HG03135 (cell line): ENCODE measurements around the gene POU3F4.

Experiments
- ATAC-seq: cut with Tn5 transposase; IDR thresholded peaks from one replicate; pipeline ENCODE4 v1.9.1; 2021; ENCODE audit warnings: mild to moderate bottlenecking, moderate library complexity; ENCODE audit not compliant: unreplicated experiment

The POU3F4 gene

GRCh38 chrX:83508006-83508405, at the start of gene POU3F4:
TSS of gene POU3F4 (plus strand) at chrX:83508290. CDS start at chrX:83508325, 35 bp downstream.
- ATAC-seq, result no peak

- peak; percentile 93 for ATAC-seq
Measured at GRCh38 chrX:83469551-83469950, 38.5 kb upstream of the POU3F4 start.

DNA sequence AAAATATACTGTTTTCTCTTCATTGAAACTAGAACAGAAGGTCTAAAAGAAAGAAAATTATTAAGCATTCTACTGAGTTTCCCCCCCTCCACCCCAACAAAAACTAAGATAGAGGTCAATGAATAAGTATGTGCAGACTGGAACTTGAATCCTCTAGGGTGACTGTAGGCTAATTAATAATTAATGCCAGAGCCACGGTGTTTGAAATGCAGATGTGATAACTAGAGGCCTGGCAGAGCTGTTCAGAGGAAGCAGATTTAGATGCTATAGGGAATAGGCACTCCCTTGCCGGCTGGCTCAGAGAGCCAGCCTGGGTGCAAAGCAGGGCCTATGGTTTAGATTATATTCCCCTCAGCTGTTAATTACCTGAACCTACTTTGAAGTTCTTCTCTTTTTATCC, 12.2 kb upstream of the POU3F4 start:
- ATAC-seq, result no peak

DNA sequence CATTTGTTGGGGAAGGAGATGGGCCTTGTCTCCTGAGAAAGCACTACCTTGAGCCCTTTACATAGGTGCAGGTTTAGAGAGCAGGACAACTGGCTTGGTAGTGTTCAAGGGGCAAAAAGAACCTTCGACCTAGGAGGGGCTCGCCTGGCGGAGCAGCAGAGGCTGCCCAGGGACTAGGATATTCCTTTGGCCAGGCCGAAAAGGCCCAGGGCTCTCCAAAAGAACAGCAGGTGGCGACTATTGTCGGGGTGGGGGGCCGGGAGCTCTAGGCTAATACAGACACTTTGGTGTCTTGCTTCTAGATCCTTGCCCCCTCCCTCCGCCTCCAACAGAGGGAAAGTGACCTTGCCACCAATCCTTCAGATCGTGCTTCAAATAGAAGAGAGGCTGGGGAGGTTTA, 7.1 kb upstream of the POU3F4 start:
- ATAC-seq, result no peak

- no peak for ATAC-seq
Measured at GRCh38 chrX:83501530-83501929, 6.6 kb upstream of the POU3F4 start.

- ATAC-seq, result no peak
Measured at GRCh38 chrX:83504721-83505479, 3.2 kb upstream of the POU3F4 start.

GRCh38 chrX:83508526-83509253, 600 bp downstream of the POU3F4 start:
- ATAC-seq, result no peak

DNA sequence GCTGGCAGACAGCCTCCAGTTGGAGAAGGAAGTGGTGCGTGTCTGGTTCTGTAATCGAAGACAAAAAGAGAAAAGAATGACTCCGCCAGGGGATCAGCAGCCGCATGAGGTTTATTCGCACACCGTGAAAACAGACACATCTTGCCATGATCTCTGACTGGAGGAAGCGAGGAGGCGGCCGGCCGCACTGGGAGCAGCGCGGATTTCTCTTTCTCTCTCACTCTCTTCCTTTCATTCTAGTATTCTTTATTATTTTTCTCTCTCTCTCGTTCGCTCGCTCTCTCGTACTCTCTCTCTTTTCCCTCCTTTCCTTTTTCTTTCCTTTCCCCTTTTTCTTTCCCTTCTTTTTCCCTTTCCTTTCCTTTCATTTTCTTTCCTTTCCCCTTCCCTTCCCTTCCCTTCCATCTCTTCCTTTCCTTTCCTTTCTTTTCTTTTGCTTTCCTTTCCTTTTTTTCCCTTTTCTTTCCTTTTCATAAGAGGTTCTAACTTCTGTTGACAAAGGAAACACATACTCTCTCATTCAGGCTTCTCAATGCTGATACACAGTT, 1.2 kb downstream of the POU3F4 start:
- ATAC-seq, result no peak

DNA sequence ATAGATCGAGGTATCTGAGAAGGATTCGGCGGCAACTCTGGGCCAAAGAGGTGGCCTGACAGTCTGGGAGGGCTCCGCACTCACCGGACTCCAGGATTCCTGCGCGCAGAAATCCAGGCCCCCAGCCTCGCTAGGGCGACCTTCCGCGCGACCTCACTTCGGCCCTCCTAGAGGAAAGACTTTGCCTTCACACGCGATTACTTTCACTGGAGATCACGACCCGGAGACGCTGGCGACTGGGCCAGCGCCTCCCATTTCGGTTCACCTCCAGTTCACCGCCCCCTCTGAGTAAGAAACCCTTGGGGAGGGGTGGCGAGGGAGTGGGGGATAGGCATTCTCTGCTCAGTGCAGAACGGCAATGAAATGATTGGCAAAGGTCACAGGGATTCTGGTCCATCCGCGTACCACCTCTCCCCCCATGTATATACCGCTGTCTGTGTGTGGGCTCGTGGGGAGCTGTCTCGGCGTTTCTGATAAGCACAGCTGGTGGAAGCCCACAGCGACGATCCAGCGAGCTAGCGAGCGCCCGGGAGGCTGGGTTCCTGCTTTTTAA, 2.5 kb downstream of the POU3F4 start:
- ATAC-seq, result no peak

- ATAC-seq, result no peak
Measured at GRCh38 chrX:83511208-83511607, 3.1 kb downstream of the POU3F4 start.

DNA sequence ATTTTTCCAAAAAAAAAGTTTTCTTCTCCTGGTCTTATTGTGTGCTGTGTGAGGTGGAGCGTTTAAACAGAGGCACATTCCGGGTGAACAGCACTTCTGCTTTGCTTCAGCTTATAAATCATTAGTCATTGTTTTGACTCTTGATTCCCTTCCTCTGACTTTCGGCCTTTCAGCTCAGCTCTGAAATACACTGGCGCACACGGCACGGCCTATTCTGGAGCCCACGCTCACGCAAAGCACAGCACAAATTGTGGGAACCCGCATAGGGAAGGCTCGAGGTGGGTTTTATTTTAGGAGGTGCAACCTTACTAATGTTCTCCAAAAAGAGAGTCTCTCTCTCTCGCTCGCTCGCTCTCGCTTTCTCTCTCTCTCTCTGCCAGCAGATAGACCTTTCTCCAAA, 4.0 kb downstream of the POU3F4 start:
- ATAC-seq, result no peak

DNA sequence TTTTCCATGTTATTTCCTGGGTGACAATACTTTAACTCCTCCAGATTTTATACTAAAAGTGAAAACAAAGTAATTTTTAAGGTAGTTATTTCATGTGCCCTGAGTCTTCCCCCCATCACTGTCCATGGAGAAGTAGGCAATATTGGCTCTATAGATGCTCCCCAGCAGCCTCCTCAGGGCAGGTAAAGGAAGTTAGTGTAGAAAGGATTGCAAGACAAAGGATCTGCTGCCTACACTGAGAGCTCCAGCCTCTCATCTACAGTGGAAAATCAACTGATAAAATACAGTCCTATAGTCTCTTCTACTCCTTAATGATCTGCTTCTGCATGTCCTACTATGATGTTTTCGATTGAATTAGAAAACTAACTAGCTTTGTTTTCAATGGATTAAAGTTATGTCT, 8.5 kb downstream of the POU3F4 start:
- no peak for ATAC-seq

GRCh38 chrX:83521905-83522304, 13.8 kb downstream of the POU3F4 start:
- no peak for ATAC-seq

DNA sequence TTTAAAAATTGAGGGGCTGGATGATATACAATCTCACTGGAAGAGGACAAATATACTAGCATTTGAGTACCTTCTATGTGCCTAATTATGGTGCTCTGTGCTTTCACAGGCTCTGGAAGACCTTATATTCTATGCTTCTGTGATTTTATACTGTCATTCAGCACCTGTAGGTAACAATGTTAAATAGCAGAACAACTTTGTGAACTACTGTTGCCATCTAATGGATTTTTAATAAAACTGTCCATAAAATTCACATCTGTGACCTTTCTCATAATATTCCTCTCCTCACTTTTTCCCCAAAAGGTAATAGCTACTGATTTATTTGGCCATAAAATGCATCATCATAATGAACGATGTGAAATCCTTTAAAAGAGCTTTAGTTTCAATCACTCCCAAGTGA, 21.9 kb downstream of the POU3F4 start:
- ATAC-seq, result no peak

DNA sequence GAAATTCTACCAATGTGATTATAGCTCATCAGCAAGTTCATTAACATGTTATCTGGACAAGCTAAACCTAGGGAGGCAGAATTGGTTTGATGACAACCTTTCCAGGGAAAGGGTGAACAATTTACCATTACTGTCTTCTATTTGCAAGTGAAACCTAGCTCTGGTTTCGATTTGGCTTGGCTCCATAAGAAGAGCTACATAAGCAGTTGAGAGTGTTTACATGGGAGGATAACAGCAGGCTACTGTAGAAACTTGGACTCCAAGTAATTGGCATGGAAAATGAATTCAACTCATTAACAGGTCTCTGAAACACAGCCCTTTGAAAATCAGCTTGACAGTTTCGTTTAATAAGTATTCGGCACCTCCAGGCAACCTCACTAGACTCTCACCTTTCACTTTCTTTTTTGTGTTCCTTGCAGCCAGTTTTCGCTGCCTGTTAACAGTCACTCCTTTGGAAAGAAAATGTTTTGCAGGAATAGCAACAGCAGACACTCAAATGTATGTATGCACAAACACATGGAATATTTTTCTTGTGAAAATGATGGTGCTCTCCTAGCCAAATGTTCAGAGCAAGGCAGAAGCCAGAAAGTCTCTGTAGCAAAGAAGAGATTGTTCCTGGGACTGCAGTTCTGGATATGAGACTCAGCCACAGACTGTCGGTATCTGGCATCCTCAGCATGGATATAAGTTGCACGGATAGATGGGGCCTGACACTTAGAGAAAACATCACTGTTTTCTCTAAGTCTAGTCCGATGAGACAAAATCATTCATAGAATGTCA, 27.5 kb downstream of the POU3F4 start:
- ATAC-seq, result no peak
